ENCODE data around the gene FH.

FH gene

DNA sequence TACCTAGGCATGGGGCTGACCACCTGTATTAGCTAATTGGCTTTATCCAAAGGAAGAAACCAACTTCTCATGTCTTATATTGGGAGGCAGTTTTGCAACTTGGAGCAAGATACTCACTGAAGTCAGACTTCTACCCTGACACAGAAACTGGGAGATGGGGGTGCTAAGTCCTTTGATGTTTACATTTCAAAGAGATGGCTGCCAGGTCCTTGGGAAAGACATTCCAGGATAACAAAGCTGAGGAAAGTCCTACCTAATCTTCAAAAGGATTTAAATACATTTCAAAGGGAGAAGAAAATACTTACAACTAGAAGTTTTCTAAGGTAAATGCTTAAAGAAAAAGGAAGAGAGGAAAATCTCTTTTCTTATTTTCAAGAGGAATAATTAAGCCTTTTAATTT lies 62.1 kb downstream of the FH start:
- DNase-seq (ENCODE audit: low spot score): no peak

DNA sequence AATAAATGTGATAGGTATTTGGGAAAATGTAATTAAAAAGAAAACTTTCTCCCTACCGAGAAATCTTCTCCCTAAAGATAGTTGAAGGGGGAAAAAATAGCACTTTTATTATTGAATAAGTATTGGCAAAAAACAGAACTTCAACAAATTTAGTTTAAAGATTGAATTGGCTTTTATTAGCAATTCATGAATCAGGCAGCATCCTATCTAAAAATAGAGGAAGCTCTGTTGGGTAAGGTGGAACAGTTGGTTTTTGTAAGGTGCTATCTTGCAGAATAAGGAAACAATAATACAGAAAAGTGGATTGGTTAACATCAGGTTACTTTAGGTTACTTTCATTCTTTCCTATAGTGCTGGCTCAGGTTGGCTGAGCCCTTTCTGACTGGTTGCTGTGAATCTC lies 62.8 kb downstream of the FH start:
- DNase-seq (ENCODE audit: low spot score): no peak

DNA sequence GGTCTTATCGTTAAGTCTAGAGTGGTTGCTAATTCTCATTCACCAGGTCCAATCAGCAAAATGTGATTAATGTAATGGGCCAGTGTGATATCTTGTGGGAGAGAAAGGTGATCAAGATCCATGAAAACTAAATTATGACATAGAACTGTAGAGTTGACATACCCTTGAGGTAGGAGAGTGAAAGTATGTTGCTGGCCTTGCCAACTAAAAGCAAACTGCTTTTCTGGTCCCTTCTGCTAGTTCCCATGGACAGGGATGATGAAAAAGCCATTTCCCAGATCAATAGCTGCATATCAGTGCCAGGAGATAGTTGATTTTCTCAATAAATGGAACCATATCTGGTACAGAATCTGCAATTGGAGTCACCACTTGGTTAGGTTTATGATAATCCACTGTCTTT lies 65.8 kb downstream of the FH start:
- no peak for DNase-seq (ENCODE audit: low spot score)

DNA sequence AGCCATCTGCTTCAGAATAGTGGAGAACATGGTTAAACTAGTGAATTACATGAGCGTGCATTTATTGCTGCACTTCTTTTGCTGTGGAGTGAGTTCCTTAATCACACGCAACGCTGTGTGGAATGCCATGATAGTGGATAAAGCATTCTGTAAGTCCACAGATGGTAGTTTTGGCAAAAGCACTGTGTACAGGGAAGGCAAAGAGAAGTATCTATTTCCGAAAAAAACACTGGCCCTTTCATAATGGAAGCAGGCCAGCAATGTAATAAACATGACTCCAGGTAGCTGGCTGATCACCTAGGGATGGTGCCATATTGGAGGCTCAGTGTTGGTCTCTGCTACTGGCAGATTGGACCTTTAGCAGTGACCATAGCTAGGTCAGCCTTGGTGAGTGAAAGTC lies 67.6 kb downstream of the FH start:
- no peak for DNase-seq (ENCODE audit: low spot score)
